Measurements from ENCODE around the gene AURKA. TPM values are rescaled to one million over a fixed set of nuclear protein-coding genes. Genes with fewer than 3 reads are reported as not detected.

The AURKA gene
- total and polyA plus RNA-seq, 2 experiments from 2014 or later, result 75.8 to 82.0 TPM

- TF ChIP-seq ZNF462 (CRISPR knock-in tag; IDR thresholded peaks at IDR 0.05), result no peak
Measured at GRCh38 chr20:56363491-56363890, 28.5 kb downstream of the AURKA start (continued).

DNA sequence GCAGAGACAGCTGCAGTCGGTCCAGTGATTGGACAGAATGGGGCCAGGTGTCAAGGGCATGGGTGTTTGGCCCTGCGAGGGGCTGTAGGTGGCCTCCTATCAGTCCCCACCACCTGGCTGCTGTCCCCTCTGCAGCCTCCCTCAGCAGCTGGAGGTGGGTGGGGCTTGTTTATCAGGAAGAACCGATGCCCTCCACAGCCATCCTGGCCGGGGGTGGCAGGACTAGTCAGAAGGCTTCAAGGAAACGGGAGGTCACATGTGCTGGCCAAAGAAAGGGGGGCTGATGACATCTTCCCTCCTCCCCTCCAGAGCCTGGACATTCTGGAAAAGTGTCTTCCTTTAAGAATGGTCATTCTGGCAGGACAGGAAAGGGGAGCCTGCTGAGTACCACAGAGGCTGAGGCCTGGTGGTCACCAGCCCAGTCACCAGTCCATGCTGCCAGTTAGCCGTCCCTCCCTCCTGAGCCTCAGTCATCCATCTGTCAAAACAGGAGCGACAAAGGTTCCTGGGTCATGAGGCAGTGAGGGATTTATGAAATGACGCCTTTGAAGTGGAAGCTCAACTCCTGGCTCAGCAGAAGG is 29.1 kb downstream of the AURKA start:
- H3K4me1 Mint-ChIP-seq, result peaks cover 11% of the 10 kb centered on the region
- H3K27me3 ChIP-seq (ENCODE audit: insufficient read depth), result no peaks in the 10 kb centered on the region
- H4K20me1 ChIP-seq (replicated peaks; ENCODE audit: insufficient read depth), result no peaks in the 10 kb centered on the region
- H3K4me2 ChIP-seq, result no peak overlapping the region
- H3K36me3 Mint-ChIP-seq (ENCODE audit: low read depth), result peaks cover 3% of the 10 kb centered on the region; the same call in 2 of the 3 replicates
- peaks cover 14% of the 10 kb centered on the region for H3K4me1 ChIP-seq (ENCODE audit: insufficient read depth)
- H3F3A ChIP-seq (replicated peaks; ENCODE audit: low read depth), result no peaks in the 10 kb centered on the region
- ATAC-seq (no peak), DNase-seq (ENCODE audit: low spot score) (peak; percentile 31)
- H3K4me3 Mint-ChIP-seq, result no peak overlapping the region
- no peaks in the 10 kb centered on the region for H3K9me2 ChIP-seq (ENCODE audit: insufficient read depth)
- no peak overlapping the region for H2AFZ ChIP-seq
- H3K27me3 Mint-ChIP-seq (ENCODE audit: insufficient read depth, low read depth, poor library complexity), result peaks cover 14% of the 10 kb centered on the region
- no peak overlapping the region for H3K4me3 ChIP-seq
- no peaks in the 10 kb centered on the region for H3K79me2 ChIP-seq (replicated peaks; ENCODE audit: insufficient read depth)
- no peaks in the 10 kb centered on the region; the same call in 2 of the 3 replicates for H3K9me3 Mint-ChIP-seq
- H3K27ac ChIP-seq (ENCODE audit: low read depth), result no peak overlapping the region
- H3K27ac Mint-ChIP-seq, result no peak overlapping the region; the same call in 1 of the 2 replicates
- H3K36me3 ChIP-seq (ENCODE audit: insufficient read depth), result no peaks in the 10 kb centered on the region
- TF ChIP-seq, protein P1, sequence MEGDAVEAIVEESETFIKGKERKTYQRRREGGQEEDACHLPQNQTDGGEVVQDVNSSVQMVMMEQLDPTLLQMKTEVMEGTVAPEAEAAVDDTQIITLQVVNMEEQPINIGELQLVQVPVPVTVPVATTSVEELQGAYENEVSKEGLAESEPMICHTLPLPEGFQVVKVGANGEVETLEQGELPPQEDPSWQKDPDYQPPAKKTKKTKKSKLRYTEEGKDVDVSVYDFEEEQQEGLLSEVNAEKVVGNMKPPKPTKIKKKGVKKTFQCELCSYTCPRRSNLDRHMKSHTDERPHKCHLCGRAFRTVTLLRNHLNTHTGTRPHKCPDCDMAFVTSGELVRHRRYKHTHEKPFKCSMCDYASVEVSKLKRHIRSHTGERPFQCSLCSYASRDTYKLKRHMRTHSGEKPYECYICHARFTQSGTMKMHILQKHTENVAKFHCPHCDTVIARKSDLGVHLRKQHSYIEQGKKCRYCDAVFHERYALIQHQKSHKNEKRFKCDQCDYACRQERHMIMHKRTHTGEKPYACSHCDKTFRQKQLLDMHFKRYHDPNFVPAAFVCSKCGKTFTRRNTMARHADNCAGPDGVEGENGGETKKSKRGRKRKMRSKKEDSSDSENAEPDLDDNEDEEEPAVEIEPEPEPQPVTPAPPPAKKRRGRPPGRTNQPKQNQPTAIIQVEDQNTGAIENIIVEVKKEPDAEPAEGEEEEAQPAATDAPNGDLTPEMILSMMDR (conservative IDR thresholded peaks at IDR 0.05; ENCODE audit: low read depth in 2 of 2), result no peak
- TF ChIP-seq, protein P2, sequence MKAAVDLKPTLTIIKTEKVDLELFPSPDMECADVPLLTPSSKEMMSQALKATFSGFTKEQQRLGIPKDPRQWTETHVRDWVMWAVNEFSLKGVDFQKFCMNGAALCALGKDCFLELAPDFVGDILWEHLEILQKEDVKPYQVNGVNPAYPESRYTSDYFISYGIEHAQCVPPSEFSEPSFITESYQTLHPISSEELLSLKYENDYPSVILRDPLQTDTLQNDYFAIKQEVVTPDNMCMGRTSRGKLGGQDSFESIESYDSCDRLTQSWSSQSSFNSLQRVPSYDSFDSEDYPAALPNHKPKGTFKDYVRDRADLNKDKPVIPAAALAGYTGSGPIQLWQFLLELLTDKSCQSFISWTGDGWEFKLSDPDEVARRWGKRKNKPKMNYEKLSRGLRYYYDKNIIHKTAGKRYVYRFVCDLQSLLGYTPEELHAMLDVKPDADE (IDR thresholded peaks at IDR 0.05), result no peak
- no peak for TF ChIP-seq JUNB (IDR thresholded peaks at IDR 0.05; ENCODE audit: unreplicated experiment)
- TF ChIP-seq REST (IDR thresholded peaks at IDR 0.05; ENCODE audit: unreplicated experiment), result no peak
- TF ChIP-seq POLR2AphosphoS5 (IDR thresholded peaks at IDR 0.05; ENCODE audit: low read depth), result no peak
